Activated CD4-positive, alpha-beta T cell treated with anti-CD3 and anti-CD28 coated beads, Interleukin-2, amount 50 U/mL, for 24 hours (primary cell): ENCODE results near the gene CCL26.

Experiments used
- DNase-seq, 2 donors: peaks; one replicate each; pipeline ENCODE4 v3.0.0-alpha.2; 2020; ENCODE audit warnings: low read depth in 1 of 2, low spot score in 1 of 2

CCL26 gene

GRCh38 chr7:75772081-75773077 is at the start of gene CCL26:
TSS of gene CCL26 (minus strand) at chr7:75772211. CDS start at chr7:75772176, 35 bp downstream.
- no peak for DNase-seq

GRCh38 chr7:75820688-75821087 is 48.7 kb upstream of the CCL26 start:
- DNase-seq, result no peak

GRCh38 chr7:75819711-75820110 is 47.7 kb upstream of the CCL26 start:
- DNase-seq, result no peak

GRCh38 chr7:75818472-75818871 is 46.5 kb upstream of the CCL26 start:
- DNase-seq, result no peak

- DNase-seq, result no peak
These were observed 45.1 kb upstream of the CCL26 start for GRCh38 chr7:75817116-75817515.

- no peak for DNase-seq
These were observed 43.5 kb upstream of the CCL26 start for GRCh38 chr7:75815418-75816064.

GRCh38 chr7:75814407-75814947 is 42.5 kb upstream of the CCL26 start:
- DNase-seq, result no peak

GRCh38 chr7:75813781-75814236 is 41.8 kb upstream of the CCL26 start, which contains the start of gene CCL24:
TSS of gene CCL24 (minus strand) at chr7:75813806. CDS start at chr7:75813715, 91 bp downstream.
- DNase-seq, result no peak

GRCh38 chr7:75813084-75813483 is 41.1 kb upstream of the CCL26 start:
- no peak for DNase-seq

- no peak for DNase-seq
These were observed 40.1 kb upstream of the CCL26 start for GRCh38 chr7:75811894-75812678.

GRCh38 chr7:75809396-75809795 is 37.4 kb upstream of the CCL26 start:
- DNase-seq, result no peak

- no peak for DNase-seq
These were observed 36.1 kb upstream of the CCL26 start for GRCh38 chr7:75808106-75808505.

GRCh38 chr7:75807452-75807851 is 35.4 kb upstream of the CCL26 start:
- DNase-seq, result no peak

GRCh38 chr7:75806560-75807307 is 34.7 kb upstream of the CCL26 start:
- DNase-seq, result no peak

GRCh38 chr7:75804705-75805104 is 32.7 kb upstream of the CCL26 start:
- DNase-seq, result no peak

- no peak for DNase-seq
These were observed 32.0 kb upstream of the CCL26 start for GRCh38 chr7:75804004-75804403.

- DNase-seq, result no peak
These were observed 30.5 kb upstream of the CCL26 start for GRCh38 chr7:75802552-75802821.

- DNase-seq, result no peak
These were observed 26.8 kb upstream of the CCL26 start for GRCh38 chr7:75798770-75799169.

- no peak for DNase-seq
These were observed 24.4 kb upstream of the CCL26 start for GRCh38 chr7:75796420-75796819.

GRCh38 chr7:75795831-75796285 is 23.8 kb upstream of the CCL26 start:
- DNase-seq, result no peak
